Measurements from ENCODE around the gene KCND3.

DNA sequence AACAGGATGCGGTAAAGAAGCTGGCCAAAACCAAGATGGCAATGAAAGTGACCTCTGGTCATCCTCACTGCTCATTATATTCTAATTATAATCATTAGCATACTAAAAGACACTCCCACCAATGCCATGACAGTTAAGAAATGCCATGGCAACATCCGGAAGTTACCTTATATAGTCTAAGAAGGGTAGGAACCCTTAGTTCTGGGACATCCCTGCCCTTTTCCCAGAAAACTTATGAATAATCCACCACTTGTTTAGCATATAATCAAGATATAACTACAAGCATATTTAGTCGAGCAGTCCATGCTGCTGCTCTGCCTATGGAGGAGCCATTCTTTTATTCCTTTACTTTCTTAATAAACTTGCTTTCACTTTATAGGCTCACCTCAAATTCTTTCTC, 154.0 kb downstream of the KCND3 start:
- TF ChIP-seq POLR2A (IDR thresholded peaks at IDR 0.05): no peak
- TF ChIP-seq, protein P1, sequence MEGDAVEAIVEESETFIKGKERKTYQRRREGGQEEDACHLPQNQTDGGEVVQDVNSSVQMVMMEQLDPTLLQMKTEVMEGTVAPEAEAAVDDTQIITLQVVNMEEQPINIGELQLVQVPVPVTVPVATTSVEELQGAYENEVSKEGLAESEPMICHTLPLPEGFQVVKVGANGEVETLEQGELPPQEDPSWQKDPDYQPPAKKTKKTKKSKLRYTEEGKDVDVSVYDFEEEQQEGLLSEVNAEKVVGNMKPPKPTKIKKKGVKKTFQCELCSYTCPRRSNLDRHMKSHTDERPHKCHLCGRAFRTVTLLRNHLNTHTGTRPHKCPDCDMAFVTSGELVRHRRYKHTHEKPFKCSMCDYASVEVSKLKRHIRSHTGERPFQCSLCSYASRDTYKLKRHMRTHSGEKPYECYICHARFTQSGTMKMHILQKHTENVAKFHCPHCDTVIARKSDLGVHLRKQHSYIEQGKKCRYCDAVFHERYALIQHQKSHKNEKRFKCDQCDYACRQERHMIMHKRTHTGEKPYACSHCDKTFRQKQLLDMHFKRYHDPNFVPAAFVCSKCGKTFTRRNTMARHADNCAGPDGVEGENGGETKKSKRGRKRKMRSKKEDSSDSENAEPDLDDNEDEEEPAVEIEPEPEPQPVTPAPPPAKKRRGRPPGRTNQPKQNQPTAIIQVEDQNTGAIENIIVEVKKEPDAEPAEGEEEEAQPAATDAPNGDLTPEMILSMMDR (IDR thresholded peaks at IDR 0.05): no peak
